ENCODE results near the gene FBXL5.

FBXL5 gene

DNA sequence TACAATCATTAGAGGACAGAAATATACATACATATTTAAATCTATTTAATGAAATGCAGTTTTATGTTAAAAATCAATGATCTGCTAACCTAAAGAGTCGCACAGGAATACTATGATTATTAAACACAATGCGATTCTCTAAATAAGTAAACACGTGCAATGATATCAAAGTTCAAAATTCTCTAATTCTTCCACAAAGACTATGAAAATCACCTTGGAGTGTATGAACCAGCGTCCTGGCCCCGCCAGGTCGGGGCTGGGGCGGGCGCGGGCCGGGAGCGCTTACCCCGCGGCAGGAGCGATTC is 25.9 kb upstream of the FBXL5 start:
- Histone ChIP-seq H3K4me3 (peak overlapping the region; percentile 59 to 82 (median 66)), H3K27ac (peak overlapping the region in 18 of 21 experiments; percentile 60 to 98 (median 94))

DNA sequence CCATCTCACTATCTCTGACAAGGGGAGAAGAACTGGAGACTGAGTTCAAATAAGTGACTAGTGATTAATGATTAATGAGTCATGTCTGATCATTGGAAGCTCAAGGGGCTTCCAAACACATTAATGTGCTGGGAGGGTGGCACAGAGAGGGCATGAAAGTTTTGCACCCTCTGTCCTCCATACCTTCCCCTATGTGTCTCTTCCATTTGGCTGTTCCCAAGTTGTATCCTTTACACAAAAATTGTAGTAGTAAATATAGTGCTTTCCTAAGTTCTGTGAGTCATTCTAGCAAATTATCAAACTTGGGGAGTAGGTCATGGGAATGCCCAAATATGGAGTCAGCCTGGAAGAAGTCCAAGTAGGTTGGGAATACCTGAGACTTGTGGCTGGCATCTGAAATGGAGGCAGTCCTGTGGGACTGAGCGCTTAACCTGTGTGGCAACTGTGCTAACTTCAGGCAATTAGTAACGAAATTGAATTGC is 22.4 kb upstream of the FBXL5 start:
- no peak overlapping the region for H3K27ac ChIP-seq
- H3K4me3 ChIP-seq = no peak overlapping the region

DNA sequence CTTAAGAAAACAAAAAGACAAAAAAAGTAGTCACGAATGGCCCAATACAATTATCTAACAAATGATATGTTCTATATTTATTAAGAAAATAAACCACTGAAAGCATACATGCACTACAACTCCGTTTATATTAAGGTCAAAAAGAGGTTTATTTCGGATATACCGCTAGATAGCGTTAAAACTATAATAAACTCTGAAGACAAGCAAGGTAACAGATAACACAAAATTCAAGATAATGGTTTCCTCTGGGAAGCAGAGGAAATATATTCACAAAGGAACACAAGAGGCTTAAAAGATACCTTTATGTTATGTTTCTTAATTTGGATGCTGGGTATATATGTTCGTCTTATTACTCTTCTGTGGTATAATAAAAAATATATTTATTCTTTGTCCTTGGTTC is 21.7 kb upstream of the FBXL5 start:
- Histone ChIP-seq H3K27ac (no peak overlapping the region), H3K4me3 (no peak overlapping the region)

DNA sequence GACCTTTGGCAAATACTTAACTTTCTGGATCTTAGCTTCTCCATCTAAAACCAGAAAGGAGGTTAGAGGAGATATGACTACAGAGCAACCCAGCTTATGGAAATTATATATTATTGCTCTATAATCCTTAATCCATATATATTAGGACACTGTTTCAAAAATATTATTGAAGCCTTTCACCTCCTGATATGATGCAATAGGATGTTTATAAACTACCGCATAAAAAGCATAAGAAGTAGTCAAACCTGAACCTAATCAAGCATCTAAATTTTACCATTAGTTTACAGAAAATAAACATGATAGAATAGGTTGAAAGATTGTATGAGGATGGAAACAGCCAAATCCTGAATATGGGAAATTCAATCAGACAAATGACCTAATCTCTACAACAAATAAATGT is 20.9 kb upstream of the FBXL5 start:
- Histone ChIP-seq H3K4me3 (no peak overlapping the region), H3K27ac (no peak overlapping the region)

- Histone ChIP-seq H3K4me3 (no peak overlapping the region), H3K27ac (no peak overlapping the region)
These were observed 20.2 kb upstream of the FBXL5 start for GRCh38 chr4:15675356-15675755.

DNA sequence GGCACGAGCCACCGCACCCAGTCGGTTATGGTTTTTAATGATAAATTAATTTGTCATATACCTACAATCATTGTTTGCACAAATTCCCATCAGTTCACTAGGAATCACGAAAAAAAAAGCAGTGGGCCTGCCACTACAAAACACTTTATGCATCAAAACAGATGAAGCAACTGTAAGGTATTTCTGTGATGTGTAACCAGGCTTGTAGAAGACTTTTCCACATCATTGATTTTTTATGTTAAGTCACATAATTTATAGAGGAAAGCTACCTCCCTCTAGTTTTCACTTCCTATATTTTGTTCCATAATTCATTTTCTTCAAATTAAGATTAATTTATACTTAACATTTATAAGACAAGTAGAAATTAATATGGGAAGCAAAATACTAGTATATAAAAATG is 19.8 kb upstream of the FBXL5 start:
- Histone ChIP-seq H3K27ac (no peak overlapping the region), H3K4me3 (no peak overlapping the region)

- Histone ChIP-seq H3K4me3 (no peak overlapping the region), H3K27ac (no peak overlapping the region)
These were observed 18.9 kb upstream of the FBXL5 start for GRCh38 chr4:15674046-15674445.

DNA sequence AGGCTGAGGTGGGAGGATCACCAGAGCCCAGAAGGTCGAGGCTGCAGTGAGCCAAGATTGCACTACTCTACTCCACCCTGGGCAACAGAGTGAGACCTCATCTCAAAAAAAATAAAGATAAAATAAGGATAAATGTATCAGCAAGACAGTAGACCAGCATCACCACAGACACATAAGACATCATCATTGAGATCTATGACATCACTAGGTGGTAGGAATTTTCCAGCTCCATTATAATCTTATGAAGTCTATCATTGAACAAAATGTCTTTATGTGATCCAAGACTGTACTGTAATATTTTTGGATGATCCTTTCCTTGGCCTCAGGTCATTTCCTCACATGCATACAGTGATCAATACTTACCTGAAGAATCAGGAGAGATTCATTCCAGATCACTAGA is 18.2 kb upstream of the FBXL5 start:
- Histone ChIP-seq H3K4me3 (no peak overlapping the region), H3K27ac (no peak overlapping the region)

GRCh38 chr4:15672101-15672500 is 16.9 kb upstream of the FBXL5 start:
- H3K4me3 ChIP-seq = no peak overlapping the region
- peak overlapping the region in 1 of 21 experiments; percentile 2 for H3K27ac ChIP-seq

DNA sequence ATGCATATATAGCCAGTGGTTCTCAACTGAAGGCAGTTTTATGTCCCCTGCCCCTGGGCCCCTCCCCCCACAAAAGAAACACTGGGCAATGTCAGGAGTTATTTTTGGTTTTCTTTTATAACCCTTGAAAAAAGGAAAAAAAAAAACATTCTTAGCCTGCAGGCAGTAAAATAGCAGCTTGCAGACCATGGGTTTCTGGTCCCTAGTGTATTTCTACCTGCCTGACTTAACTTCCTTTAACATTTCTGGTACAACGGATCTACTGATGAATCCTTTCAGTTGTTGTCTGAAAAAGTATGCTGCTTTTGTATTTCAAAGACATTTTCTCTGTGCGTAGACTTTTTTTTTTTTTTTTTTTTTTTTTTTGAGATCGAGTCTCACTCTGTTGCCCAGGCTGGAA is 15.4 kb upstream of the FBXL5 start:
- Histone ChIP-seq H3K4me3 (no peak overlapping the region), H3K27ac (no peak overlapping the region)

DNA sequence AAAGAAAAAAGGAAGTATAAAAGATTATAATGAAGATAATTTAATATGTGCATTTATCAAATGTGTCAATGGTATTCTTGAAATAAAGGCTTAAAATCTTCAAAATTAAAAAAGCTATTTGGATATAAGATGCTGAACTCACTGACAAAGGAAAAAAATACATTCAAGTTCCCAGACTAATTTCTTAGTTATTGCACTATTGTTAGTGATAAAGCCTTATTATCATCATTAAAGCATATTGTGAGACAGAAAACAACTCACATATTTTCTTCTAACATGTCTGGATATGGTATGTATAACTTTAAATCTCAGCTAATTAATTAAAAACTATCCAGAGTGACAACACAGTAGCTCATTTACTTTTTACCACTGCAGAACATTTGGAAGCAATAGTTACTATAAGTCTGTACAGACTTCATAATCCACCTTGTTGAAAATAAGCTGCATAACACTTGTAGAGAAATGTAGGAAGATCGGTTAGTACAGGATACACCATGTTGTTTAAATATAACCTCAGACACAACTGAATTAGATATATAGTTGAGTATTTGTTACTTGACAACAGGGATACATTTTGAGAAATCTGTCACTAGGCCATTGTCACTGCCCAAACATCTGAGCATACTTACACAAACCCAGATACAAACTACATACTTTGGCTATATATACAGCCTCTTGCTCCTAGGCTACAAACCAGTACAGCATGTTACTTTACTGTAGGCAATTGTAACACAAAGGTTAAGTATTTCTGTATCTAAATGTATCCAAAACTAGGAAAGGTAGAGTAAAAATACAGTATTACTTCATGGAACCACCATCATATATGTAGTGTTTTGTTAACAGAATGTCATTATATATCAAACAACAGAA is 13.6 kb upstream of the FBXL5 start:
- Histone ChIP-seq H3K4me3 (no peak overlapping the region), H3K27ac (peak overlapping the region in 1 of 21 experiments; percentile 1)

- H3K27ac ChIP-seq = peak overlapping the region in 2 of 21 experiments; percentile 2 to 20
- no peak overlapping the region for H3K4me3 ChIP-seq
These were observed 11.8 kb upstream of the FBXL5 start for GRCh38 chr4:15667006-15667405.

GRCh38 chr4:15665753-15666365 is 10.7 kb upstream of the FBXL5 start:
- Histone ChIP-seq H3K4me3 (no peak overlapping the region), H3K27ac (peak overlapping the region in 13 of 21 experiments; percentile 2 to 70 (median 43))

DNA sequence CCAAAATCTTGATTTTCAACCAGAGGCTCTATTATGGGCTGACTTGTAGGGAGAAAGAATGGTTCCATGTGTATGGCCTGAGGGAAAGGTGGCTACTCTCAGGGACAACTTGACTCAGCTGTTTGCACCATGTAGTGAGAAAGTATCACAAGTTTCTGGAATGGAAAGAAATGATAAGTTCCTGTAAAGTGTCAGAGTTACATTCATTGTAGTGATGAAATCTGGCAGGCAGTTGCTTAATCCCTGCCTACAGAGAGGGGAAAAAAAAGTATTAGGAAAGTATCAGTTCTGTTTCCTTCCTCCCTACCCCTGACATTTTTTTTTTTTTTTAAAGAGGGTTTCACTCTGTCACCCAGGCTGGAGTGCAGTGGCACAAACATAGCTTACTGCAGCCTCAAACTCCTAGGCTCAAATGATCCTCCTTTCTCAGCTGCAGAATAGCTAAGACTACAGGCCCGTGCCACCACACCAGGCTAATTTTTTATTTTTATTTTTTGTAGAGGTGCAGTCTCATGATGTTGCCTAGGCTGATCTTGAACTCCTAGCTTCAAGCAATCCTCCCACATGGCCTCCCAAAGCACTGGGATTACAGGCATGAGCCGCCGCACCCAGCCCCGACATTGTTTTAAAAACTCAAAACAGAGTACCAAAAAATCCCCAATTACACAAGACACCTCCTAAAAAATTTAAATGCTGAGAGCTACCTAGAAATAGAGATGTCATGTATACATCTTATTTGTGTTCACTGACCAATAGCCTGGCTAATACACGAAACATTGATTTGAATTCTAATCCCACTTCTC is 4.8 kb upstream of the FBXL5 start:
- no peak overlapping the region for H3K4me3 ChIP-seq
- H3K27ac ChIP-seq = peak overlapping the region in 8 of 21 experiments; percentile 1 to 68 (median 40)

- Histone ChIP-seq H3K4me3 (no peak overlapping the region), H3K27ac (peak overlapping the region in 3 of 21 experiments; percentile 19 to 59 (median 34))
These were observed 3.6 kb upstream of the FBXL5 start for GRCh38 chr4:15658781-15659180.

DNA sequence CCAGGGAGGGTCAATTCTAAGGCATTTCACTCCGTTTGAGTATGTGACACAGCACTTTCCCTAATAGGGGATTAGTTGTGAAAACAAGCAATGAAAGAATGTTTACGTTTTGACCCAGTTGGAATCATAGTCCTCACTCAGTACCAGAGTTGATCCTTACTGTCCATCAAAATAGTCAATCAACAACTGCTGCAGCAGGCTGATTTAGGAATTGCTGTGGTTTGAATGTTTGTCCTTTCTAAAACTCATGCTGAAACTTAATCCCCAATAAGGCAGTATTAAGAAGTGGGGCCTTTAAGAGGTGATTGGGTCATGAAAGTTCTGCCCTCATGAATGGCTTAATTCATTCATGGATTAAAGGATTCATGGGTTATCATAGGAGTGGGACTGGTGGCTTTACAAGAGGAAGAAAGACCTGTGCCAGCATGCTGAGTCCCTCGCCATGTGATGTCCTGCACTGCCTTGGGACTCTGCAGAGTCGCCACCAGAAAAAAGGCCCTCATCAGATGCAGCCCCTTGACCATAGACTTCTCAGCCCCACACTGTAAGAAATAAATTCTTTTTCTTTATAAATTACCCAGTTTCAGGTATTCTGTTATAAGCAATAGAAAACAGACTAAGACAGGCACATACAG is 3.1 kb upstream of the FBXL5 start:
- H3K27ac ChIP-seq = peak overlapping the region in 3 of 21 experiments; percentile 11 to 59 (median 19)
- H3K4me3 ChIP-seq = no peak overlapping the region

GRCh38 chr4:15657366-15657765 is 2.2 kb upstream of the FBXL5 start:
- no peak overlapping the region for H3K4me3 ChIP-seq
- H3K27ac ChIP-seq = peak overlapping the region in 1 of 21 experiments; percentile 59

DNA sequence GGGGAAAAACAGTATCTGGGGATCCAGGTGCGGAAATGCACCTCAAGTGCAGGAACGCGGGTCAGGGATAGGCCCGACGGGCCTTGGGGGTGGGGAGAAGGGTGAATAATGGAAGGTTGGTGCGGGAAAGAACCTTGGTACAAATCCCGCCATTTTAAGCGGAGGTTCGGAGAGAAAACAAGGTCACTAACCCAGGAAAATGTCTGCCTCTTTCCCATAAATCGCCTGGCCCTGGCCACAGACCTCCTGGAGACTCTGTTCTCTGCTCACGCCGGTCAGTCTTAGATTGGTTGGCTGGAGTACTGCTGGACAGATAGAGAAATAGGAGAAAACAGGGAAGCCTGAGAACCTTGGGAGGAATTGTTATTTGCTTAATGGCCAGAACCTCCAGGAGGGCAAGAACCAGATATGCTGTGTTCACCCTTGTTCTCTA is 897 bp upstream of the FBXL5 start:
- peak overlapping the region; percentile 63 to 83 (median 73) for H3K4me3 ChIP-seq
- H3K27ac ChIP-seq = peak overlapping the region; percentile 94 to 100 (median 99)

DNA sequence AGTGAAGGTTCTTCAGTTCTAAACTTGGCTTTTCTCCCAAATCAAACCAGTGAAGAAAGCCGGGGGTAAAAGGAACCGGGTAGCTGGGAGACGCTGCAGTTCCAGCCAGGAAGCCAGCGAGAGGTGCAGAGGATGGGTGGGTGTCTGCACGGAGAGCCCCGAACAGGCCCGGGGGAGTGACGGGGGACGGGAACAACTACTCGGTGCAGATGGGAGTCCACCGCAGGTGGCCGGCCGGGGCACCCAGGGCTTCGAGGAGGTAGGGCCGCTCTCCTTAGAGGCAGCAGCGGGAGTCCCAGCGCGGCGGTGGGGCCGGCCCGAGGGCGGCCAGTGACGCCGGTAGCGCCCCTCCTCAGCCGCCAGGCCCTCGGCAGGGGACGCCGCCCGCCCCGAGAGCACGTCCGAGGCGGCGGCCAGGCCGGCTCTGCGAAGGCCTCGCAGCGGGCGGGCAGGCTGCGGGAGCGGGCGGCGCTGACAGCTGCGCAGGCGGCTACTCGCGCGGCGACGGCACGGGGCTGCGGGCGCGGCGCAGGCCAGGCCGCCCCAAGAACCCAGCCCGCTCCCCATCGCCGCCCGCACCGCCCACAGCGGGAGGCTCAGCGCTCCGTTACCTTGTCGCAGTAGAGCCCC is 449 bp downstream of the FBXL5 start:
- H3K27ac ChIP-seq = peak overlapping the region; percentile 77 to 100 (median 99)
- H3K4me3 ChIP-seq = peak overlapping the region; percentile 63 to 83 (median 73)

Data from skin epidermis (tissue), 12 donors.